Measurements from ENCODE around the gene ABAT. TPM values are rescaled to one million over a fixed set of nuclear protein-coding genes. Genes with fewer than 3 reads are reported as not detected.
"Not testable (repeated sequence)": the region's sequence is repeated elsewhere in the genome, so short reads cannot be mapped to it uniquely, and the experiment has no call there.

ABAT gene
- total and polyA plus RNA-seq, 11 donors: 3.4 to 37.0 (median 12.8) TPM

- intact Hi-C loops (cut with DNase I): no loop called here
- Histone ChIP-seq H3K27ac (no peak overlapping the region), H3K4me1 (peaks cover 0 to 31% (median 20%) of the 10 kb centered on the region in 12 donors), H3K27me3 (no peaks in the 10 kb centered on the region), H3K4me3 (no peak overlapping the region), H3K9me3 (no peaks in the 10 kb centered on the region), H3K36me3 (peaks cover 3 to 68% (median 54%) of the 10 kb centered on the region in 9 donors)
- 94 to 95% (median 94%) methylated on average over 4 of the region's 4 CpGs for WGBS, 4 donors
- DNase-seq (no peak), ATAC-seq (no peak)
- no peak for TF ChIP-seq POLR2A (IDR thresholded peaks at IDR 0.05)
- no peak for TF ChIP-seq CTCF (IDR thresholded peaks at IDR 0.05)
Observed at GRCh38 chr16:8801701-8802100, 127.3 kb downstream of the ABAT start.

- Histone ChIP-seq H3K36me3 (peaks cover 3 to 89% (median 75%) of the 10 kb centered on the region in 9 donors), H3K4me1 (peaks cover 0 to 22% (median 14%) of the 10 kb centered on the region in 12 donors)
- WGBS, 4 donors: 91 to 96% (median 93%) methylated on average over 12 of the region's 12 CpGs
- H3K27me3 ChIP-seq; ATAC-seq; H3K4me3 ChIP-seq; H3K9me3 ChIP-seq; H3K27ac ChIP-seq; intact Hi-C loops (cut with DNase I); DNase-seq: not testable (repeated sequence)
Observed at GRCh38 chr16:8803733-8804132, 129.3 kb downstream of the ABAT start.

GRCh38 chr16:8804313-8804712 lies 129.9 kb downstream of the ABAT start:
- intact Hi-C loops (cut with DNase I): no loop called here
- no peak for DNase-seq
- Histone ChIP-seq H3K36me3 (peaks cover 3 to 95% (median 80%) of the 10 kb centered on the region in 9 donors), H3K27me3 (no peaks in the 10 kb centered on the region), H3K4me1 (peaks cover 0 to 16% (median 9%) of the 10 kb centered on the region in 12 donors), H3K9me3 (no peaks in the 10 kb centered on the region), H3K4me3 (no peak overlapping the region), H3K27ac (no peak overlapping the region)
- WGBS, 4 donors: 80 to 83% (median 82%) methylated on average over 6 of the region's 6 CpGs
- ATAC-seq: no peak
- TF ChIP-seq CTCF (IDR thresholded peaks at IDR 0.05) (no peak), POLR2A (IDR thresholded peaks at IDR 0.05) (no peak)

GRCh38 chr16:8806272-8806983 lies 132.0 kb downstream of the ABAT start:
- peaks cover 3 to 100% (median 99%) of the 10 kb centered on the region in 9 donors for H3K36me3 ChIP-seq
- no peak for ATAC-seq
- no peak overlapping the region for H3K27ac ChIP-seq
- DNase-seq: no peak
- intact Hi-C loops (cut with DNase I): no loop called here
- no peaks in the 10 kb centered on the region for H3K9me3 ChIP-seq
- WGBS, 4 donors: 89 to 93% (median 91%) methylated on average over 13 of the region's 13 CpGs
- H3K4me1 ChIP-seq: peaks cover 0 to 5% (median 0%) of the 10 kb centered on the region in 12 donors
- H3K4me3 ChIP-seq: no peak overlapping the region
- no peaks in the 10 kb centered on the region for H3K27me3 ChIP-seq
- TF ChIP-seq CTCF (IDR thresholded peaks at IDR 0.05) (no peak), POLR2A (IDR thresholded peaks at IDR 0.05) (no peak)
